H1 (cell line): ENCODE data around the gene MALT1. TPM values are rescaled to one million over a fixed set of nuclear protein-coding genes. Genes with fewer than 3 reads are reported as not detected.

Experiments used
- CTCF ChIA-PET: fragments of 300-600 bp; sonication (Branson Sonifier 250); formaldehyde crosslinking; loops from one replicate; lab custom pipeline; 2021; ENCODE audit not compliant: partially characterized antibody; lab: Charles Lee
- POLR2A ChIA-PET: fragments of 300-600 bp; sonication (Branson Sonifier 250); formaldehyde crosslinking; loops from one replicate; lab custom pipeline; 2021; ENCODE audit warnings: inconsistent platforms; ENCODE audit not compliant: partially characterized antibody; lab: Charles Lee
- DNase-seq, 2 experiments: peaks; one replicate each; pipeline versions ENCODE4 v3.0.0 to v3.0.0-alpha.2; 2010 to 2022; ENCODE audit warnings: low spot score in 2 of 2, low read depth in 1 of 2, mixed read lengths in 1 of 2
- FAIRE-seq: peaks from 2 replicates; lab custom pipeline; 2011; peaks lifted over from hg19 to GRCh38; lab: Jason Lieb, UNC
- H2AFZ ChIP-seq: 2 replicates; pipeline ENCODE4 v1.8.1; 2012; ENCODE audit warnings: low read length, inconsistent platforms
- H2AK5ac ChIP-seq: 2 replicates; pipeline ENCODE4 v1.6.1; 2013; ENCODE audit warnings: low read depth, low read length
- H2BK120ac ChIP-seq: replicated peaks from 2 replicates; pipeline ENCODE3; 2013; ENCODE audit warnings: low read depth, low read length, inconsistent platforms
- H2BK12ac ChIP-seq: 2 replicates; pipeline ENCODE4 v1.6.1; 2013; ENCODE audit warnings: low read depth, low read length
- H2BK15ac ChIP-seq: 2 replicates; pipeline ENCODE4 v1.6.1; 2013; ENCODE audit warnings: low read length
- H2BK20ac ChIP-seq: 2 replicates; pipeline ENCODE4 v1.6.1; 2013; ENCODE audit warnings: low read length
- H2BK5ac ChIP-seq: 2 replicates; pipeline ENCODE4 v1.6.1; 2013; ENCODE audit warnings: low read depth, low read length
- H3K14ac ChIP-seq: 2 replicates; pipeline ENCODE4 v1.6.1; 2013; ENCODE audit warnings: inconsistent platforms; ENCODE audit not compliant: insufficient read length
- H3K18ac ChIP-seq: 2 replicates; pipeline ENCODE4 v1.6.1; 2013; ENCODE audit warnings: low read length; ENCODE audit errors: extremely low read depth
- H3K23ac ChIP-seq: 2 replicates; pipeline ENCODE4 v1.6.1; 2013; ENCODE audit warnings: inconsistent platforms; ENCODE audit not compliant: insufficient read length
- H3K23me2 ChIP-seq: 2 replicates; pipeline ENCODE4 v1.6.1; 2013; ENCODE audit warnings: low read depth, low read length
- H3K27ac ChIP-seq: 2 replicates; pipeline ENCODE4 v1.6.1; 2011; ENCODE audit warnings: low read depth, low read length, inconsistent platforms
- H3K27me3 ChIP-seq, 4 experiments: replicated peaks in 1 of 4; 1 replicate in 1 of 4; 2 replicates in 3 of 4; pipeline versions ENCODE4 v1.6.1 to v1.8.1; 2011 to 2013; ENCODE audit warnings: low read length in 3 of 4, mild to moderate bottlenecking in 3 of 4, inconsistent platforms in 2 of 4, mixed read lengths in 2 of 4, moderate library complexity in 1 of 4; ENCODE audit not compliant: control insufficient read depth in 3 of 4, insufficient read depth in 3 of 4; ENCODE audit errors: extremely low read depth in 1 of 4
- H3K36me3 ChIP-seq, 4 experiments: 2 replicates each; pipeline versions ENCODE4 v1.6.1 to v1.8.1; 2011 to 2013; ENCODE audit warnings: mild to moderate bottlenecking in 4 of 4, low read length in 3 of 4, moderate library complexity in 2 of 4, control low read depth in 1 of 4, inconsistent platforms in 1 of 4; ENCODE audit not compliant: insufficient read depth in 4 of 4, control insufficient read depth in 2 of 4
- H3K4ac ChIP-seq: replicated peaks from 2 replicates; pipeline ENCODE3; 2013; ENCODE audit warnings: low read length, low read depth, mixed read lengths, inconsistent platforms; ENCODE audit not compliant: insufficient read length
- H3K4me1 ChIP-seq, 4 experiments: replicated peaks in 1 of 4; 1 replicate in 1 of 4; 2 replicates in 3 of 4; pipeline versions ENCODE4 v1.6.1 to v1.8.1; 2011 to 2013; ENCODE audit warnings: low read length in 3 of 4, inconsistent platforms in 2 of 4, mixed read lengths in 1 of 4; ENCODE audit not compliant: insufficient read depth in 4 of 4, control insufficient read depth in 3 of 4
- H3K4me2 ChIP-seq, 2 experiments: 2 replicates each; pipeline versions ENCODE4 v1.6.1 to v1.8.1; 2011 to 2013; ENCODE audit warnings: low read depth in 2 of 2, low read length in 2 of 2, control low read depth in 1 of 2, inconsistent platforms in 1 of 2, mild to moderate bottlenecking in 1 of 2; ENCODE audit not compliant: insufficient read depth in 1 of 2
- H3K4me3 ChIP-seq, 4 experiments: fragments of 200-600, 300-600 bp in 1 of 4; sonication (generic), shearing (Covaris generic), sonication (Bioruptor Twin) in 1 of 4; 2 replicates each; pipeline versions ENCODE4 v1.5.1 to v1.8.1; 2011 to 2016; ENCODE audit warnings: low read length in 4 of 4, low read depth in 3 of 4, control low read depth in 2 of 4, inconsistent platforms in 2 of 4, mild to moderate bottlenecking in 2 of 4, mixed read lengths in 1 of 4, moderate library complexity in 1 of 4; ENCODE audit not compliant: insufficient read depth in 2 of 4; ENCODE audit errors: extremely low read depth in 1 of 4
- H3K56ac ChIP-seq: replicated peaks from 2 replicates; pipeline ENCODE3; 2013; ENCODE audit warnings: low read depth, mild to moderate bottlenecking, mixed read lengths, low read length, inconsistent platforms; ENCODE audit not compliant: insufficient read length
- H3K79me1 ChIP-seq: 2 replicates; pipeline ENCODE4 v1.6.1; 2013; ENCODE audit warnings: low read depth, low read length, control low read depth
- H3K79me2 ChIP-seq, 2 experiments: 2 replicates each; pipeline versions ENCODE4 v1.6.1 to v1.8.1; 2012 to 2013; ENCODE audit warnings: low read length in 2 of 2, mild to moderate bottlenecking in 2 of 2, inconsistent platforms in 1 of 2; ENCODE audit not compliant: insufficient read depth in 2 of 2, control insufficient read depth in 1 of 2
- H3K9ac ChIP-seq, 4 experiments: replicated peaks in 1 of 4; 1 replicate in 1 of 4; 2 replicates in 3 of 4; pipeline versions ENCODE4 v1.6.1 to v1.8.1; 2011 to 2013; ENCODE audit warnings: low read depth in 3 of 4, low read length in 3 of 4, control low read depth in 2 of 4, mild to moderate bottlenecking in 2 of 4, moderate library complexity in 2 of 4, inconsistent platforms in 1 of 4; ENCODE audit errors: extremely low read depth in 1 of 4
- H3K9me3 ChIP-seq, 2 experiments: 2 replicates each; pipeline versions ENCODE4 v1.6.1 to v1.8.1; 2012 to 2013; ENCODE audit warnings: mild to moderate bottlenecking in 2 of 2, moderate library complexity in 2 of 2, control low read depth in 1 of 2, inconsistent platforms in 1 of 2, low read depth in 1 of 2, low read length in 1 of 2, mixed read lengths in 1 of 2; ENCODE audit not compliant: insufficient read depth in 2 of 2
- H4K20me1 ChIP-seq, 2 experiments: replicated peaks in 1 of 2; 2 replicates each; pipeline versions ENCODE3 to v1.8.1; 2011 to 2013; ENCODE audit warnings: inconsistent platforms in 2 of 2, low read length in 2 of 2, mild to moderate bottlenecking in 1 of 2; ENCODE audit not compliant: insufficient read depth in 2 of 2, control insufficient read depth in 1 of 2
- H4K5ac ChIP-seq: 2 replicates; pipeline ENCODE4 v1.6.1; 2013; ENCODE audit warnings: low read length, low read depth, mixed read lengths, inconsistent platforms; ENCODE audit not compliant: insufficient read length
- H4K8ac ChIP-seq: 2 replicates; pipeline ENCODE4 v1.8.0; 2013; ENCODE audit warnings: mild to moderate bottlenecking, moderate library complexity, low read length, inconsistent platforms; ENCODE audit not compliant: insufficient read depth; ENCODE audit errors: extremely low read depth
- H4K91ac ChIP-seq: replicated peaks from 2 replicates; pipeline ENCODE3; 2013; ENCODE audit warnings: low read length, mixed read lengths, inconsistent platforms; ENCODE audit not compliant: insufficient read length
- GABPA ChIP-seq: IDR thresholded peaks from 2 replicates; pipeline ENCODE4 v1.6.1; 2011; ENCODE audit warnings: mild to moderate bottlenecking, low read length, moderate library complexity, borderline replicate concordance; ENCODE audit not compliant: insufficient read depth
- polyA plus RNA-seq, 7 experiments: library from polyadenylated mRNA; depleted of rRNA in 3 of 7; stranded (reverse) in 5 of 7; unstranded in 2 of 7; fragments of >200 nt in 5 of 7; fragments of 200-250 nt in 2 of 7; gene quantifications; 1 replicate in 5 of 7; 2 replicates in 1 of 7; 4 replicates in 1 of 7; pipeline versions ENCODE4 v1.2.1 to v1.2.3, GENCODE V29; 2011 to 2013; ENCODE audit warnings: missing spikeins in 2 of 7, mixed read lengths in 2 of 7
- total RNA-seq: library from RNA; stranded (reverse); fragmentation: NEBNext Ultra II Directional; extraction: Animal tissue kit (Norgen Biotek cat#: 25700); gene quantifications from 2 replicates; pipeline ENCODE4 v1.2.1, GENCODE V29; 2021

Gene MALT1
- total and polyA plus RNA-seq, 2 of the 8 experiments (the other 6 are each of a cell fraction or from before 2014, with no cell fraction given) = 10.7 to 25.9 TPM

DNA sequence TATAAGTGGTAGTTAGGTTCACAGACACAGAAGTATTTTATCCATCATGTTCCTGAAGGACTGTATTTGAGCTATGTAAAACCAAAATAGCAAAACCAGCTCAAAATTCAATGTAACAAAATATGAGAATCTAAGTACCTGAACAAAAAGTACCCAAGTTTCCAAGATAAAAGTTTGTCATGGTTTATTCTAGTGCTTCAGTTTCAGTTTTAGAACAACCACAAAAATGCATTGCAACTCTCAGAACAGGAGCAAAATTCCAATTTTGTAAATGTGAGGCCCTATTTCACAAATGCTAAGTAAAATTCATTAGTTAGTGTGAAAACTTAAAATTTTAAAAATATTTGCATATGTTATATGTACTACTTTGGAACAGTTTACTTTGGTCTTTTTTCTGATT is 37.4 kb upstream of the MALT1 start:
- Histone ChIP-seq H3K23ac (no peak overlapping the region), H3K79me2 (no peaks in the 10 kb centered on the region), H3K14ac (no peak overlapping the region), H3K27ac (no peak overlapping the region), H3K18ac (no peak overlapping the region), H3K9ac (no peak overlapping the region), H2AK5ac (no peak overlapping the region), H3K79me1 (no peaks in the 10 kb centered on the region), H4K91ac (no peak overlapping the region), H3K4me2 (no peak overlapping the region), H2BK120ac (no peak overlapping the region), H2BK15ac (no peak overlapping the region), H3K9me3 (no peaks in the 10 kb centered on the region), H3K4ac (no peak overlapping the region), H3K56ac (no peak overlapping the region), H4K20me1 (no peaks in the 10 kb centered on the region), H2BK12ac (no peak overlapping the region), H2BK20ac (no peak overlapping the region), H2AFZ (no peak overlapping the region), H3K4me1 (peaks cover 0 to 6% (median 4%) of the 10 kb centered on the region in 4 experiments; a peak in 3 of 7 replicates), H4K5ac (no peak overlapping the region), H3K23me2 (no peaks in the 10 kb centered on the region; the same call in 1 of the 2 replicates), H3K36me3 (no peaks in the 10 kb centered on the region), H2BK5ac (no peak overlapping the region), H3K27me3 (peaks cover 0 to 1% (median 0%) of the 10 kb centered on the region in 4 experiments; a peak in 2 of 7 replicates), H3K4me3 (no peak overlapping the region), H4K8ac (no peak overlapping the region)
- DNase-seq (no peak), FAIRE-seq (no peak)
- ChIA-PET POLR2A (interaction anchor here (0.6 to 1.2 kb wide), 3 partner anchors 38 to 98 kb away, joined by 3 read pairs; partner anchors contain the start of gene MALT1), CTCF (interaction anchor here (1.0 kb wide), 1 partner anchor 9 kb away, joined by 4 read pairs; no protein-coding TSS in a partner anchor)
- TF ChIP-seq GABPA = no peak
